IMR-90 (cell line): ENCODE measurements around the gene LSMEM2. TPM values are rescaled to one million over a fixed set of nuclear protein-coding genes. Genes with fewer than 3 reads are reported as not detected.

Experiments
- ATAC-seq: fragments of 200-7000 bp; cut with Tn5 transposase; 2 replicates; pipeline ENCODE4 v1.9.1; 2020; ENCODE audit warnings: low read depth, mild to moderate bottlenecking, moderate library complexity
- BruUV-seq: library from RNA; stranded (reverse); fragments of 400-500 nt; replicated peaks from 2 replicates; lab custom pipeline; 2021; lab: Mats Ljungman, UMichigan
- CTCF ChIA-PET: fragments of 300-600 bp; formaldehyde crosslinking; extraction: SDS; loops from one replicate; lab custom pipeline; 2021; ENCODE audit warnings: antibody characterized with exemption; lab: Yijun Ruan, JAX
- POLR2A ChIA-PET: fragments of 300-600 bp; sonication (Branson Sonifier 250); formaldehyde crosslinking; loops from one replicate; lab custom pipeline; 2022; ENCODE audit warnings: antibody characterized with exemption; ENCODE audit not compliant: unreplicated experiment; lab: Charles Lee
- DNase-seq: peaks from one replicate; pipeline ENCODE4 v3.0.0; 2013
- H2AFZ ChIP-seq: replicated peaks from 2 replicates; pipeline ENCODE3; 2013; ENCODE audit warnings: low read length, mild to moderate bottlenecking; ENCODE audit not compliant: poor library complexity
- H2AK5ac ChIP-seq: 2 replicates; pipeline ENCODE4 v1.6.1; 2013; ENCODE audit warnings: low read depth, low read length, inconsistent platforms
- H2AK9ac ChIP-seq: replicated peaks from 2 replicates; pipeline ENCODE3; 2013; ENCODE audit warnings: mild to moderate bottlenecking, low read depth, low read length, moderate library complexity; ENCODE audit not compliant: poor library complexity
- H2BK120ac ChIP-seq: 2 replicates; pipeline ENCODE4 v1.6.1; 2013; ENCODE audit warnings: low read depth, low read length, inconsistent platforms
- H2BK15ac ChIP-seq: 3 replicates; pipeline ENCODE4 v1.6.1; 2013; ENCODE audit warnings: low read depth, low read length, inconsistent platforms
- H2BK20ac ChIP-seq: 2 replicates; pipeline ENCODE4 v1.6.1; 2013; ENCODE audit warnings: low read depth, mild to moderate bottlenecking, inconsistent platforms, low read length, moderate library complexity
- H2BK5ac ChIP-seq: 2 replicates; pipeline ENCODE4 v1.6.1; 2013; ENCODE audit warnings: mild to moderate bottlenecking, low read depth, low read length, inconsistent platforms; ENCODE audit not compliant: poor library complexity, severe bottlenecking
- H3K14ac ChIP-seq: replicated peaks from 2 replicates; pipeline ENCODE4 v1.6.1; 2013; ENCODE audit warnings: low read depth, low read length, inconsistent platforms
- H3K18ac ChIP-seq: 2 replicates; pipeline ENCODE4 v1.6.1; 2013; ENCODE audit warnings: low read depth, low read length, control low read depth
- H3K23ac ChIP-seq: 2 replicates; pipeline ENCODE4 v1.6.1; 2013; ENCODE audit warnings: low read depth, low read length, inconsistent platforms
- H3K27ac ChIP-seq: 2 replicates; pipeline ENCODE4 v1.5.1; 2013; ENCODE audit warnings: mild to moderate bottlenecking, control low read depth, low read length; ENCODE audit not compliant: insufficient read depth
- H3K27me3 ChIP-seq: 2 replicates; pipeline ENCODE4 v1.6.1; 2013; ENCODE audit warnings: low read length; ENCODE audit not compliant: control insufficient read depth, insufficient read depth
- H3K36me3 ChIP-seq: 2 replicates; pipeline ENCODE4 v1.6.1; 2013; ENCODE audit warnings: low read length, mixed read lengths; ENCODE audit not compliant: control insufficient read depth, insufficient read depth
- H3K4ac ChIP-seq: 2 replicates; pipeline ENCODE4 v1.6.1; 2013; ENCODE audit warnings: low read depth, low read length, inconsistent platforms
- H3K4me1 ChIP-seq: 2 replicates; pipeline ENCODE4 v1.6.1; 2013; ENCODE audit warnings: low read length, mixed read lengths; ENCODE audit not compliant: control insufficient read depth, insufficient read depth
- H3K4me2 ChIP-seq: 2 replicates; pipeline ENCODE4 v1.6.1; 2013; ENCODE audit warnings: low read depth, mild to moderate bottlenecking, control low read depth, low read length, moderate library complexity
- H3K4me3 ChIP-seq: 2 replicates; pipeline ENCODE4 v1.5.1; 2013; ENCODE audit warnings: low read depth, mild to moderate bottlenecking, control low read depth, low read length, moderate library complexity; ENCODE audit not compliant: insufficient read depth
- H3K56ac ChIP-seq: 2 replicates; pipeline ENCODE4 v1.6.1; 2013; ENCODE audit warnings: low read length, inconsistent platforms; ENCODE audit not compliant: insufficient read depth; ENCODE audit errors: extremely low read depth
- H3K79me1 ChIP-seq, 2 experiments: 2 replicates each; pipeline ENCODE4 v1.6.1; 2013; ENCODE audit warnings: low read length in 2 of 2, inconsistent platforms in 1 of 2, low read depth in 1 of 2
- H3K9ac ChIP-seq: 2 replicates; pipeline ENCODE4 v1.6.1; 2013; ENCODE audit warnings: low read depth, low read length, control low read depth
- H3K9me1 ChIP-seq: 2 replicates; pipeline ENCODE4 v1.6.1; 2013; ENCODE audit warnings: low read length, inconsistent platforms; ENCODE audit not compliant: insufficient read depth
- H3K9me3 ChIP-seq: 2 replicates; pipeline ENCODE4 v1.6.1; 2013; ENCODE audit warnings: low read length; ENCODE audit not compliant: control insufficient read depth, insufficient read depth
- H4K20me1 ChIP-seq: 2 replicates; pipeline ENCODE4 v1.6.1; 2013; ENCODE audit warnings: low read length, inconsistent platforms; ENCODE audit not compliant: insufficient read depth
- H4K5ac ChIP-seq: 2 replicates; pipeline ENCODE4 v1.6.1; 2013; ENCODE audit warnings: mild to moderate bottlenecking, low read depth, low read length, control low read depth
- H4K8ac ChIP-seq, 2 experiments: 2 replicates each; pipeline ENCODE4 v1.6.1; 2013; ENCODE audit warnings: low read depth in 2 of 2, low read length in 2 of 2, control low read depth in 1 of 2, inconsistent platforms in 1 of 2
- H4K91ac ChIP-seq: 2 replicates; pipeline ENCODE4 v1.6.1; 2013; ENCODE audit warnings: low read depth, low read length, inconsistent platforms; ENCODE audit not compliant: insufficient read depth
- MAZ ChIP-seq: IDR thresholded peaks from 2 replicates; pipeline ENCODE4 v1.6.1; 2012; ENCODE audit warnings: low read depth, mild to moderate bottlenecking, low read length, improper control_type of control experiment, moderate library complexity, borderline replicate concordance
- MXI1 ChIP-seq: IDR thresholded peaks from 2 replicates; pipeline ENCODE4 v1.6.1; 2012; ENCODE audit warnings: low read depth, mild to moderate bottlenecking, low read length, moderate library complexity, borderline replicate concordance
- POLR2A ChIP-seq: IDR thresholded peaks from 2 replicates; pipeline ENCODE4 v1.6.1; 2012; ENCODE audit warnings: mild to moderate bottlenecking, low read depth, low read length
- RCOR1 ChIP-seq: IDR thresholded peaks from 2 replicates; pipeline ENCODE4 v1.6.1; 2012; ENCODE audit warnings: mild to moderate bottlenecking, low read length, improper control_type of control experiment; ENCODE audit not compliant: insufficient replicate concordance
- WGBS, 2 experiments: methylation state at CpG; one replicate each; pipeline versions ENCODE4 v1.1.5 to v1.1.7; 2013; ENCODE audit warnings: missing lambda C conversion rate in 2 of 2; ENCODE audit not compliant: insufficient read length in 1 of 2; ENCODE audit errors: extremely low coverage in 2 of 2; 5-methylcytosine and 5-hydroxymethylcytosine counted together
- dilution Hi-C: fragments of 300-500 bp; cut with HindIII; formaldehyde crosslinking; loops from one replicate; pipeline ENCODE4 v1.14.3; 2018; ENCODE audit warnings: low sequenced_read_pairs; ENCODE audit not compliant: unreplicated experiment
- in situ Hi-C: fragments of 300-500 bp; cut with MboI; formaldehyde crosslinking; loops from 3 replicates; pipeline ENCODE4 v1.14.3; 2019; ENCODE audit warnings: low sequenced_read_pairs, inconsistent platforms, mixed read lengths
- intact Hi-C: fragments of 100-400 bp; cut with micrococcal nuclease; formaldehyde crosslinking; loops from 2 replicates; pipeline ENCODE4 v1.10.0; 2022
- polyA plus RNA-seq, 3 experiments: library from polyadenylated mRNA; depleted of rRNA; stranded (reverse); fragments of >200 nt; gene quantifications; 2 replicates each; pipeline ENCODE4 v1.2.3, GENCODE V29; 2012; ENCODE audit warnings: low replicate concordance in 1 of 3
- total RNA-seq: library from RNA; depleted of rRNA; stranded (reverse); fragments of >200 nt; gene quantifications from 2 replicates; pipeline ENCODE4 v1.2.3, GENCODE V29; 2012
- TF ChIP-seq, protein P1 (sequence below): fragments of 150-350 bp; IDR thresholded peaks from 2 replicates; pipeline ENCODE4 v1.6.1; 2016; ENCODE audit warnings: low read depth, mild to moderate bottlenecking, low read length, moderate library complexity, borderline replicate concordance

The LSMEM2 gene
- total and polyA plus RNA-seq, 2 of the 4 experiments (the other 2 are of a cell fraction): under 0.01 TPM; not detected in 1

DNA sequence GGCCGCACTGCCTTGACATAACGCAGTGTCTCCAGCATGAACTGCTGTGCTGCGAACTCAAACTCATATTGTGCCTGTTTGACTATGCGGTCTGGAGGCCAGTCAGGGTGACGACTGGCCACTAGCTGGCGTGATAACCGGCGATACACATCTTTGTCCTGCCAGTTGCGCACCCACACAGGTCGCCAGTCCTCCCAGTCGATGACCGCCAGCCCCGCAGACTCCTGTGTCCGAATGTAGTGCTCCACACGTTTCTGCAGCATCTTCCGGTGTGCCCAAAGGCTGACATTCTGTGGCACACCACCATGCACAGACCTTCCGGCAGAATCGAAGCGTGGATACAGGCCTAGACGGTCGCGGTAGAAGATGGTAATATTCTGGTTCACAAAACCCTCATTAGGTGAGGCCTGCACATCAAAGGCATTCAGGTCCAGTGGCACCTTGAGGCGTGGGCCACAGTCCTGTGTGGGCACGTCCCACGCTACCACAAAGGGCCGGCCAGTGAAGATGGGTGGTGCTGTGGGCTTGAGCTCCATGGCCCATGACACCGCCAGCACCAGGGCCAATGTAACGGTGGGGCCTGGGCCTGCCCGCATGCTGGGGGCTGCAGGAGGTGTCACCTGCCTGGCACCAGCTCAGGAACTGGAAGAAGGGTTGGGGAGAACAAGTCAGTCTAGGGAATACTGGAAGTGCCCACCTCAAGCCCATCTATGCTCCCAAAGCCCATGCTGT is 41.2 kb downstream of the LSMEM2 start:
- Histone ChIP-seq H3K56ac (no peak overlapping the region; the same call in 1 of the 2 replicates), H2BK5ac (no peak overlapping the region), H2AK9ac (peak overlapping the region; percentile 91), H4K20me1 (peaks cover 16% of the 10 kb centered on the region; the same call in 1 of the 2 replicates), H3K4ac (peak overlapping the region; percentile 87), H4K91ac (peak overlapping the region; percentile 5; the same call in 1 of the 2 replicates), H3K79me1 (peaks cover 29 to 59% of the 10 kb centered on the region in 2 experiments), H3K27me3 (no peaks in the 10 kb centered on the region), H3K36me3 (peaks cover 38% of the 10 kb centered on the region), H2BK20ac (no peak overlapping the region), H3K27ac (peak overlapping the region; percentile 98), H2BK120ac (no peak overlapping the region), H3K9me1 (peaks cover 22% of the 10 kb centered on the region), H2BK15ac (no peak overlapping the region), H4K5ac (no peak overlapping the region), H3K4me3 (peak overlapping the region; percentile 58), H3K9ac (peak overlapping the region; percentile 87), H3K4me1 (peaks cover 25% of the 10 kb centered on the region), H3K4me2 (peak overlapping the region; percentile 96), H4K8ac (peak overlapping the region; percentile 20 to 74; a peak in 1 of 4 replicates), H3K18ac (no peak overlapping the region), H3K9me3 (no peaks in the 10 kb centered on the region), H2AK5ac (peak overlapping the region; percentile 37; the same call in 1 of the 2 replicates), H2AFZ (no peak overlapping the region), H3K14ac (0 out of 2 replicates have a peak overlapping the region, but pooled peaks have one; percentile 8), H3K23ac (peak overlapping the region; percentile 32)
- DNase-seq (no peak), ATAC-seq (no peak)
- TF ChIP-seq RCOR1 (no peak), MXI1 (no peak), POLR2A (no peak), MAZ (no peak)
- TF ChIP-seq, protein P1, sequence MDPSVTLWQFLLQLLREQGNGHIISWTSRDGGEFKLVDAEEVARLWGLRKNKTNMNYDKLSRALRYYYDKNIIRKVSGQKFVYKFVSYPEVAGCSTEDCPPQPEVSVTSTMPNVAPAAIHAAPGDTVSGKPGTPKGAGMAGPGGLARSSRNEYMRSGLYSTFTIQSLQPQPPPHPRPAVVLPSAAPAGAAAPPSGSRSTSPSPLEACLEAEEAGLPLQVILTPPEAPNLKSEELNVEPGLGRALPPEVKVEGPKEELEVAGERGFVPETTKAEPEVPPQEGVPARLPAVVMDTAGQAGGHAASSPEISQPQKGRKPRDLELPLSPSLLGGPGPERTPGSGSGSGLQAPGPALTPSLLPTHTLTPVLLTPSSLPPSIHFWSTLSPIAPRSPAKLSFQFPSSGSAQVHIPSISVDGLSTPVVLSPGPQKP: no peak
- WGBS, 2 experiments: 80% methylated on average over 27 of the region's 29 CpGs; no CpG with 5 or more reads in 1 of the 2 experiments
- intact Hi-C loops (loop anchor here (5.0 kb wide), 1 partner anchor 58 kb away; no protein-coding TSS in a partner anchor), in situ Hi-C loops (no loop called here), dilution Hi-C loops (no loop called here)
- ChIA-PET POLR2A (no interaction called here), CTCF (no interaction called here)
- TSS peak; percentile 64 for BruUV-seq
